GM19455 (cell line): ENCODE results near the gene BAAT.

ENCODE experiments used
- ATAC-seq: cut with Tn5 transposase; IDR thresholded peaks from one replicate; pipeline ENCODE4 v1.9.1; 2021; ENCODE audit not compliant: unreplicated experiment

Gene BAAT

DNA sequence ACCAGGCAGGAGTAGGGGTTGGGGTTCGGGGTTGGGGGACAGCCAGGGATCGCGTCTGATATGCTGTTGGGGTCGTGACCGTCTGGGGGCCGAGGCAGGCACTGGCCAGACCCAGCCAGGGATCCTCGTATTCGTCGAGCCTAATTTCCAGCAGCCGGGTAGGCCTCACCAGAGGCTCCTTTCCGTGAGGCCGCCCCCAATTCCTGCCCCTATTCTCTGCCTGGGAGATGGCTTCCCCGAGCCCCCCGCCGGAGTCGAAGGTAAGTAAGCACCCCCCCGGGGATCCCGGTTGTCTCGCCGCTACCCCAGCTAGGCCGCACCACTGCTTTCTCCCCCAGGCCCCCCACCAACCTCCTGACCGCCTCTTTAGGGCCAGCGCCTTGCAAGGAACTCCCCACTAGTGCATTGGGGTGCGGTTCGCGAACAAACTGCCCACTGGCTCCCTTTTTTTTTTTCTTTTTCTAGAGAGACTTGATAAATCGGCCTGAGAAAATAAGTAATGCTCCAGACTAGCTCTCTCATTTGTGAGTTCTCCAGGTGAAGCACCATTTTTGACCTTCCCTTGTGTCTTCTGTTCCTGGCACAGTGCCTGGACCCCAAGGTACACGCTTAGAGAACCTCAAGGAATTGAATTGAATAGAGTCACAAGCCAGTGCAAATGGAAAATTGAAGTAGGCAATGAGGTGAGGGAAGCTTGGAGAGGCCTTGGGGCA, 14.3 kb upstream of the BAAT start:
- peak; percentile 5 for ATAC-seq

DNA sequence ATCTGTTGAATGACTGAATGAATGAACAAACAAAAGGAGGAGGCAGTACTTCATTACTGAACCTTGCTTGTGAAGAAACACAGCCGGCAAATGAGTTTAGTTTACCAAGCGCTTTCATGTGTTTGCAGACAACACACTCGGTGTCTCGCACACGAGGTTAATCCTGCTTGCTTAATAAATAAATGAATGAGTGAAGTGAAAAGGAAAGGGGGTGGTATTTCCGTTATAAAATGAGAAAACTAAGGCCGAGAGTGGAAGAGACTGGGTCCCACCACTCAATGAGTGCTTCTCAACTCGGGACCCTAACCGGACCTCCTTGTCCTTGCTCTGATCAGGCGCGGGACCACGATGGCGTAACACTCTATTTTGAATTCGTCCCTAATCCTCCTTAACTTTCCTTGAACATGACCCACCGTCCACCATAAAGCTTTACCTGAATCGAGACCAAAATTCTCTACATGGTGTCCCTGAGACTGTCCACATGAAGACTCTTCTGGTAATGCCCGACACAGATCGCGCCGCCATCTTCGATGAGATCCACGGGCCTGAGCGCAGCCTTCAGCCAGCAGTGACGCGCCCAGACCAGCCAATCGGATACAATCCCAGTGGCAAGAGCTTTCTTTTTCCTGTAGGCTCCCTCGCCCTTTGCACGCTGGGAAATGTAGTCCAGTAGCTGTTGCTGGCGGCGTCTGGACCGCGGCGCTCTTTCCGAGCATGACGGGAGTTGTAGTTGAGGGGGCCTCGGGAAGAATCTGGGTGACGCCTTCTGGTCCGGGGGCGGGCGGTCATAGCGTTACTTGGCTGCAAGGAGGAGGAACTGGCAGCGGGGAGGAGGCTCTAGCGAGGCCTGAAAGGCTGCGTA, 13.5 kb upstream of the BAAT start, which contains the start of the genes MRPL50 and ZNF189:
TSS of gene MRPL50 (minus strand) at position 551 of the 862 bp plus-strand sequence. CDS start at position 525, 26 bp downstream.
TSS of gene ZNF189 (plus strand) at position 784 of the 862 bp plus-strand sequence. CDS start 306 bp downstream, outside the sequence.
- peak; percentile 99 for ATAC-seq

DNA sequence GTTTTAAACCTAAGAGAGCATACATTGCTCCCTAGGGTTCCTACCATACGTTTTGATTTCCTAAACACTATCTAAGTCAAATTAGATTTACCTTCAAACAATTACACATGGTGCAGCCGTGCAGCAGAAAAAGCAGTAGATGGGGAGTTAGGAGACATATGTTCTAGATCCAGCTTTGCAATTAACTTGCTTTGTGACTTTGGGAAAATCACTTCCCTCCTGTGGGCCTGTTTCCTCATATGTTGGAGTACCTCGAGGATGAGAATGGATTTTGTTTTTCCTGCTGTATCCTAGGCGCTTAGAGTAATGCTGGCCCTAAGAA, 12.9 kb upstream of the BAAT start:
- ATAC-seq = no peak

DNA sequence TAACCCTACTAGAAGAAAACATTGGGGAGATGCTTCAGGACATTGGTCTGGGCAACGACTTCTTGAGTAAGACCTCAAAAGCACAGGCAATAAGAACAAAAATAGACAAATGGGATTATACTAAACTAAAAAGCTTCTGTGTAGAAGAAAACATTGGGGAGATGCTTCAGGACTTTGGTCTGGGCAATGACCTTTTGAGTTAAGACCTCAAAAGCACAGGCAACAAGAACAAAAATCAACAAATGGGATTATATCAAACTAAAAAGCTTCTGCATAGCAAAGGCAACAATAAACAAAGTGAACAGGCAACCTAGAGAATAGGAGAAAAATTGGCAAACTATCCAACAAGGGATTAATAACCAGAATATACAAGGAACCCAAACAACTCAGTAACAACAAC, 9.9 kb upstream of the BAAT start:
- no peak for ATAC-seq

DNA sequence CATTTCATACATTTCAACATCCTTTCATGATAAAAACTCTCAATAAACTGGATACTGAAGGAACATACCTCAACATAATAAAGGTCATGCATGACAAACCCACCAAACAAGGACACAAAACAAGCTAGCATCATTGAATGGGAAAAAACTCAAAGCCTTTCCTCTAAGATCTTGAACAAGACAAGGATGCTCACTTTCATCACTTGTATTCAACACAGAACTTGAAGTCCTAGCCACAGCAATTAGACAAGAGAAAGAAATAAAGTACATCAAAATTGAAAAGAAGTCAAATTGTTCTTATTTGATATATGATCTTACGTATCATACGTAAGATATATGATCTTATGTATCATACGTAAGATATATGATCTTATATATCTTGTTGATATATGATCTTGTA, 8.3 kb upstream of the BAAT start:
- no peak for ATAC-seq

DNA sequence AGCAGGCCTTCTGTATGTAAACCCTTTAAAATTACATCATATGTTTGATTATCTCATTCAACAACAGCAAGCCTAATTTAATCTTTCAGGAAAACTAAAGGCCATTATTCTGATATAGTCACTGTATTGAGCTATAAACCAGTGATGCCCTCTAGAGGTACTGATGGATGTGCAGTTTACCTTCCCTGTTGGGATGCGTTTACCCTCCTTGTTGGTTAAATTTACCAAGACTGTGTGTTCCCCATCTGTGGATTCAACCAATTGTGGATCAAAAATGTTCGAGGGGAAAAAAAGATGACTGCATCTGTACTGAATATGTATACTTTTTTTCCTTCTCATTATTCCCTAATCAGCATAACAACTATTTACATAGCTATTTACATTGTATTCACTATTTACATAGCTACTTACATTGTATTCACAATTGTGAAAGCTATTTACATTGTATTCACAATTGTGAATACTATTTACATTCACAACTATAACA, 3.7 kb upstream of the BAAT start:
- ATAC-seq = no peak

DNA sequence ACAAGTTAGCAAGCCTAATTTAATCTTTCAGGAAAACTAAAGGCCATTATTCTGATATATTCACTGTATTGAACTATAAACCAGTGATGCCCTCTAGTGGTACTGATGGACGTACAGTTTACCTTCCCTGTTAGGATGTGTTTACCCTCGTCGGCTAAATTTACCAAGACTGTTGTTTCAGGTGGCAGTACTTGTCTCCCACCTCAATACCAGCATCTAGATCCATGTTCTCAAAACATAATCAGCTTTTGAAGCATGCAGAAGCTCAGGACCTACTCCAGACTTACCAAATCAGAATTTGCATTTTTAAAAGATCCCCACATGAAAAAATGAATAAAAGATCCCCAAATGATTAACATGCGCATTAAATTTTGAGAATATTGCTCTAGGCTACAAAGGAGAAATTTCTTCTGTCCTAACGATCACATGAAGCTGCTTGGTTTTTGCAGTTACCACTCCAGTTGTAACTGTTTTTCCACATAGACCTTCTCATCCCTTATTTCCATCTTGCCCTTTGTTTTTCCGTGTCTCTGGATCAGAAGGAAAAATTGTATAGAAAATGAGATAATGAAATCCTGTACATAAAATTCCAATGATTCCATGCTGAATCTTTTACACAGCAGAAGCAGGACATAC, 3.2 kb upstream of the BAAT start:
- no peak for ATAC-seq

DNA sequence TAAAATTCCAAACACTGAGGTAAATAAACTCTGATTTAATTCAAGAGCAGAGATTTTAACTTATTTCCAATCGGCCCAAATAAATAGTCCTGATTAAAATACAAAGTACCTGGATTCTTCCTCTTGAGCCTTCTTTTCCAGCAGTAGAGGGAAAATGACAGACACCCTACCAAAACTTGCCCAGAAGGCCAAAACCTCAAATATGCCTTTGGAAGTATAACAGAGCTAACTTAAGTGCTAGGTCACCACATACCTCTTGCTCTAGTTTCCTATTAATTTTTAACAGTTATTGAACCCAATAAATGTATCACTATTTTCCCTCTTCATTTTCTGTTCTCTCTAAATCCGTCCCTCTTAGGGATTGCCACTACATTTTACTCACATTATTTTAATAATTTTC, 1.4 kb downstream of the BAAT start:
- ATAC-seq = no peak

DNA sequence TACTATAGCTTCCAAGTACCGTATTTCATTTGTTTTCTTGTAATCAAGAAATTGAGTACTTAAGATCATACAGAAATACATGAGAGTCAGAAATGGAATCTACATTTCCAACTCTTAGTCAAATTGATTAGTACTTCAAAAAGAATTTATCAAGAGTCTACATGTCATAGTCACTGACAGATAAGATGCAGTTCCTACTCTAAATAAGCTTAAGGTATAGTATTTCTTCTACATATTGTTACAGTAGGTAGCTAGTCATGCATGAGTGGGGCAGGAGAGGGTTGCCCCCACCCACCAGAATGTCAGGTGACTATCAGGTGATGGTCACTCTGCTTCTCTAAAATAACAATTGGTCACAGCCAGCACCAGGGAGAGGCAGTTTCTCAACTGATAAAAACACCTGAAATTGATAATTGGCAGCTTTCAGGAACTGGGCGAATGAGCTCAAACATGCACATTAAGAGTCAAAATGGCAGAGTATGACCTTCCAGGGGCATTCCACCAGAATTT, 2.9 kb downstream of the BAAT start:
- ATAC-seq = no peak

DNA sequence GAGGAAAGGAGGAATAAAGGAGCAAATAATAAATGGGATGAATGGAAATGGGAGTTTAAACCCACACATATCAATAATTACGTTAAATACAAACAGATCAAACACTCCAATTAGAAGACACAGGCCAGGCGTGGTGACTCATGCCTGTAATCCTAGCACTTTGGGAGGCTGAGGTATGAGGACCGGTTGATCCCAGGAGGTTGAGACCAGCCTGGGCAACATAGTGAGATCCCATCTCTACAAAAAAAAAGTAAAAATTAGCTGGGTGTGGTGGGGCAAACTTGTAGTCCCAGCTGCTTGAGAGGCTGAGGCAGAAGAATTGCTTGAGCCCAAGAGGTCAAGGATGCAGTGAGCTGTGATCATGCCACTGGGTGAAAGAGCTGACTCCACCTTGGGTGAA, 3.7 kb downstream of the BAAT start:
- no peak for ATAC-seq

DNA sequence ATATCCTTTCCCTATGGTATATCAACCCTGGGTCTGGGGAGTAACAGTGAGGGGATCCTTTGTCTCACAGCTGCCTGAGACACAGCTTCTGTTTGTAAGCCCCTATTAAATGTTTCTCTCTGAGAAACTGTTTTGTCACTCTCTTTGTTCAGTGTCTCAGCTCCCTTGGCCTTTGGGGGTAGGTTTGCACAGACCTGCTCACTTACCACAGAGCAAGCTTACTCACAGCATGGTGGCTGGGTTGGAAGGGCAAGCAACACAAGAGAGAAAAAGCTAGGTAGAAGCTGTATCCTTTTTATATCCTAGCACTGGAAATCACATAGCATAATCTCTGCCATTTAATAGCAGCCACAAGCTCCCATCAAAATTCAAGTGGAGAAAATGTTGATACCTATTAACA, 4.5 kb downstream of the BAAT start:
- no peak for ATAC-seq

DNA sequence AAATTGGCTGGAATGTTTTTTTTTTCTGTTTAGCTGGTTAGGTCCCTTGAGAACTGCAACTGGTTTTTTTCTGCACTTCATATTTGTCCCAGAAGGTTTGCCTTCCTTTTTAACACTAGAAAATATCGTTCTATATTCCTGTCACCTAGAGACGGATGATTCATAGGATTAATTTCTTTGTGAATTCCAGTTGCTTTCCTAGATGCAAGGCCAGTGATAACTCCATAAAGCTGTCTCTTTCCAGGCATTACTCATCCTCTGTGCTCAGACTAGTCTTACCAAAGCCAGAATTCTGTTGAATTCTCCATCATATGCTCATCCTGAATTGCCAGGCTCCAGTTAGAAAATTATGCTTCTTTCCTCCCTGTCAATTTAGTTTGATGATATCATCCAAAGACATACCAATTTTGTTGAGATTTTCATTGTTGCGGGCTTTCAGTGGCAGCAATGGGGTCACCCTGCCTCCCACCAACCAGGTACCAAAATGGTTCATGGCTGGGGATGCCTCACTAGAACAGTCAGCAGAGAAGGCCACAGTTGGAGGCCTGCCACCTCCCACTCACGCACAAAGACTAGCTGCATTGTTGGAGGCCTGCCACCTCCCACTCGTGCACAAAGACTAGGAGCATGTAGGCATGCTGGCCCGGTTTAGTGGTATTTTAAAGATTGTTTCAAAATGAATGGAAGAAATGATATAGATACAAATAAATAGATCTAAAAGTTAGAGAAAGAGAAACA, 8.5 kb downstream of the BAAT start:
- no peak for ATAC-seq

DNA sequence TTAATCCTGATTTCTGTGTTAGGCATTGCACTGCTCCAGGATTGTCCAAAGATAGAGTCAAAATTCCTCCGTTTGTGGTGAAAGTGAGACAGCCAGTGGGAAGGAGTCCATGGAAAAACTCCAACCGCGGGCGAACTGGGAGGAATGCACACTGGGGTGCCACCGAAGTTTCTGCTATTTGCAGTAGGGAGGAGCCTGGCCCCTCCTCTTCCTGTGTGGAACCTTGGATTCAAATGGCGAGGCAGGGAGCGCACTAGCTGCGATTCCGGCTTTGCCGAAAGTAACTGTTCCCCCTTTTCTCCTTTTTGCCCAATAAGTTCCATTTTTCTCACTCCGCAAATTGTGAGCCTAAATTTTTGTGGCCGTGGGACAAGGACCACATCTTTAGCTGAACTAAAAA, 9.3 kb downstream of the BAAT start:
- ATAC-seq = no peak

DNA sequence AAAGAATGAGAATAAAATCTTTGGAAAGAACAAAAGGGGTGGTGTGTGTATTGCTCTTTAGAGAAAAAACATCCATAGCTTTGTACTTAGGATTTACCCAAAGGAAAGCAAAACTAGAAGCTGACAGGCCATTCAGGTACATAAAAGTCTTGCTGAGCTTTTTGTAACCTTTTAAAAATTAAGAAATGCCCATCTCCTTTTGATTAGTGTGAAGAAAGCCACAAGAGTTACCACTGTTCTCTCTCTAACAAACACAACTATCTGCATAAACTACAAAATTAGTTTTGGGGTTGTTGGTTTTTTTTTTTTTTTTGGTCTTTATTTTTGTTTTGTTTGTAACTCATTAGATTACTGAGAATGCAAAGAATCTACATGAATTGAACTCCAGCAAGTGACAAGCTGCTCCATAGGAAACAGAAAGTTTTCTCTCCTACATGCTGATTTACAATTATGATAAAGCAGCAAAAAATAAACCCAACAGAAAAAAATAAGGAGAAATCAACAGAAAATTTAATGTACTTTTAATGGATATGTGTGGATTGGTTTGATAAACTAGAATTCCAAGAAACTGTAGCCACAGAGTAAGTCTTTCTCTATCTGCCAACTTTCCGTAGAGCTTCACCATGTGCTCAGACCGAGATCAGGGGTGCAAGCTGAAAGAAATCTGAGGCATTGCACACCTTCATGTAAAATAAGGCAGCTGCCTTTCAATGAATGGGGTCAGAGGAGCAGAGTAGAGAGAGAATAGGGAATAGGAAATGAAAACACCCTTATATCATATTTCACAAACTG, 12.3 kb downstream of the BAAT start:
- no peak for ATAC-seq

DNA sequence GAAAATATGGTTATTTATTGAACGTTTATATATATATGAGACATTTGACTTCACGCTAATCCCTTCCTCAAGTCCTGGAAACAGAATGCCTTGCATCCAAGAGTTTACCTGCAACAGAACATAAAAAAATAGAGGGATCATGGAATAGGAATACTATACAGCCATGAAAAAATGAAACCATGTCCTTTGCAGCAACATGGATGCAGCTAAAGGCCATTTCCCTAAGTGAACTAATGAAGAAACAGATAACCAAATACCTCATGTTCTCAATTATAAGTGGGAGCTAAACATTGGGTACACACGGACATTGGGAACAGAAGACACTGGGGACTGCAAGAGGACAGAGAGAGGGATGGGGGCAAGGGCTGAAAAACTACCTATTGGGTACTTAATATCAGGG, 13.0 kb downstream of the BAAT start:
- no peak for ATAC-seq

DNA sequence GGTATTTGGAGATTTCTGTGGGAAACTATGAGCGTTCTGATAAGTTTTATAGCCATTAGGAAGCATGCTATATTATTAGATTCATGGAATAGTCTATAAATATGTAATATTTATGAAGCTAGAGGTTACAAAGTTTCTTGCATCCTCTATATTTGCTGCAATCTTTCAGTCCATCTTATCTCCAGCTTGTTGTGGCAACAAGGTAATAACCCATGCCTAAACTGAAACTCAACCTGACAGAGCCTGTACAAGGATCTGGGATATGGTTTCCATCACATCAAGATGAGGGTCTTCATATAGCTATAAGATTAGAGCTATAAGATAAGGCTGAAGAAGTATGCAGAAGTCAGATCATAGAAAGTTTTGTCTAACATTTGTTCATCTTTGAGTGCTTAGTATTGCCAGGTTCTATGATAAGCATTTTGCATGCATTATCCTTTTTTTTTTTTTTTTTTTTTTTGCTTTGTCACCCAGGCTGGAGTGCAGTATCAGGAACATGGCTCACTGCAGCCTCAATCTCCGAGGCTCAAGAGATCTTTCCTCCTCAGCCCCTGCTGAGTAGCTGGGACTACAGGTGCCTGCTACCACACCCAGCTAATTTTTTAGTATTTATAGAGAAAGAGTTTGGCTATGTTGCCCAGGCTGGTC, 14.8 kb downstream of the BAAT start:
- ATAC-seq = no peak

DNA sequence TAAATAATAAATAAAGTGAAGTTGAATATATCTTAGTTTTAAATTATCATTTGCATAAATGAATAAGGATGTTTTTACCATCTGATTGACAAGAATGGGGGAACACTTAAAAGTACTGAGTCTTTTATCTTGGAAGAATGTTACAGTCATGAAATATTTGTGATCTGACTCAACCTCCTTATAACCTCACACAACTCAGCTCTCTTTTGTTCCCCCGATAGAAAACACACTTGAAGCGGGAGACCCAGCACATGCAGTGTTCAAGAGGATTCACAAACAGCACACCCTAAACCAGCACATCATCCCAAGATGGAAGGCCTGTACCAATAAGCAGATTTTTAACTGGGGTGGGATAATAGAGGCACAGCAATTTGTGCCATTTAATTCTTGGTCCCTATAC, 15.5 kb downstream of the BAAT start:
- ATAC-seq = no peak

DNA sequence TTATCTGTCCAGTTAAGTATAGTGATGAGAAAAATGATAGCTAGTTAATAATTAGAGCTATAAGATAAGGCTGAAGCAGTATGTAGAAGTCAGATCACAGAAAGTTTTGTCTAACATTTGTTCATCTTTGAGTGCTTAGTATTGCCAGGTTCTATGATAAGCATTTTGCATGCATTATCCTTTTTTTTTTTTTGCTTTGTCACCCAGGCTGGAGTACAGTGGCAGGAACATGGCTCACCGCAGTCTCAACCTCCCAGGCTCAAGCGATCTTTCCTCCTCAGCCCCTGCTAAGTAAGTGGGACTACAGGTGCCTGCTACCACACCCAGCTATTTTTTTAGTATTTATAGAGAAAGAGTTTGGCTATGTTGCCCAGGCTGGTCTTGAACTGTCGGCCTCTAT, 17.5 kb downstream of the BAAT start:
- ATAC-seq = no peak

DNA sequence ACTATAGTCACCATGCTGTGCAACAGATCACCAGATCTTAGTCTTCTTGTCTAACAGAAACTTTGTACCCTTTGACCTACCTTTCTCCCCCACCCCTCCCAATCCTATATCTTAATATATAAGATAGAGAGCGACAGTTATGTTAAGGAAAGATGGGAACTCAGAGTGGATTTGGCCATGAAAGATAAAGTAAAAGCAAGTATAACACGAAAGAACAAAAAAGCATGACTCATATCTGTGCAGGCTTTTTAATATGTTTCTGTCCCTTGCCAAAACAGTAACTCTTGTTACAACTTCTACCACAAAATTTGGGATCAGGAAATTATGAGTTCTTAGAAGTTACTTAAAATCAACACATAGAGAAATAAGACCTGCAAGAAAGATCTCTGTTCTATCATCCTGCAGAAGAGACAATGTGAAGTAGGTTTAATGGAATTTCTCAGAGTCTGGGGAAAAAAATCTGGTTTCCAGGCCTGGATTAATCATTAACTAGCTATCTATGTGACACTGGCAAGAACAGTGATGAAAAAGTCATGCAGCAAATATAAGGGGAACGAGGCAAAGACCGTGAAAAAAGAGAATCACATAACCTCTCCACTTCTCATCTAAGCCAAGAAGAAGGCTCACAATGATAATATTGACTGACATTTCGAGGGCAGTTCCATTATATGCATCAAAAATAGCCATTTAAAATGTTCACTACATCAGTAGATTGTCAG, 18.6 kb downstream of the BAAT start:
- no peak for ATAC-seq
